Spinal cord (tissue), 10 donors: ENCODE measurements around the gene KIAA1549. TPM values are rescaled to one million over a fixed set of nuclear protein-coding genes. Genes with fewer than 3 reads are reported as not detected.
"Not testable (repeated sequence)": the region's sequence is repeated elsewhere in the genome, so short reads cannot be mapped to it uniquely, and the experiment has no call there.

Experiments used
- DNase-seq, 6 donors: peaks; one replicate each; pipeline versions ENCODE4 v3.0.0 to v3.0.0-alpha.2; 2013 to 2015; ENCODE audit warnings: low spot score in 6 of 6, low read depth in 4 of 6
- H3K27ac ChIP-seq: one replicate; pipeline ENCODE4 v1.5.1; 2013; ENCODE audit warnings: low read depth, low read length, control low read depth
- H3K27me3 ChIP-seq: one replicate; pipeline ENCODE4 v1.6.1; 2013; ENCODE audit warnings: low read length; ENCODE audit not compliant: control insufficient read depth, insufficient read depth
- H3K36me3 ChIP-seq: one replicate; pipeline ENCODE4 v1.6.1; 2013; ENCODE audit warnings: low read length; ENCODE audit not compliant: control insufficient read depth, insufficient read depth
- H3K4me1 ChIP-seq: one replicate; pipeline ENCODE4 v1.6.1; 2013; ENCODE audit warnings: low read length; ENCODE audit not compliant: control insufficient read depth, insufficient read depth
- H3K4me3 ChIP-seq: one replicate; pipeline ENCODE4 v1.5.1; 2013; ENCODE audit warnings: low read depth, low read length, control low read depth
- H3K9me3 ChIP-seq: one replicate; pipeline ENCODE4 v1.6.1; 2013; ENCODE audit warnings: low read length; ENCODE audit not compliant: control insufficient read depth, insufficient read depth
- WGBS: methylation state at CpG from one replicate; pipeline ENCODE4 v1.1.5; 2013; ENCODE audit warnings: missing lambda C conversion rate; ENCODE audit not compliant: insufficient coverage; 5-methylcytosine and 5-hydroxymethylcytosine counted together
- polyA plus RNA-seq, 2 donors: library from polyadenylated mRNA; unstranded; fragments of 120-200 nt; gene quantifications; one replicate each; pipeline ENCODE4 v1.2.1, GENCODE V29; 2013; ENCODE audit not compliant: insufficient read length in 2 of 2
- small RNA-seq: library from RNA; depleted of rRNA; stranded (forward); fragments of <200 nt; gene quantifications from one replicate; pipeline ENCODE3, GENCODE V24; 2014; ENCODE audit warnings: low replicate concordance
- total RNA-seq, 2 donors: library from RNA; depleted of rRNA in 1 of 2; stranded (reverse); fragments of 120-200 nt in 1 of 2; fragments of >200 nt in 1 of 2; gene quantifications; one replicate each; pipeline versions ENCODE4 v1.2.3 to v1.2.4, GENCODE V29; 2013 to 2014
- donor health status: healthy.

KIAA1549 gene
- total and polyA plus RNA-seq, 4 donors, result 11.1 to 27.8 (median 19.0) TPM

GRCh38 chr7:138798836-138799235 lies 182.4 kb downstream of the KIAA1549 start:
- WGBS, result no CpG with 5 or more reads among the region's 5 CpGs
- H3K4me1 ChIP-seq, result no peaks in the 10 kb centered on the region
- no peak overlapping the region for H3K4me3 ChIP-seq
- H3K27ac ChIP-seq, result no peak overlapping the region
- no peaks in the 10 kb centered on the region for H3K27me3 ChIP-seq
- H3K9me3 ChIP-seq, result no peaks in the 10 kb centered on the region
- H3K36me3 ChIP-seq, result no peaks in the 10 kb centered on the region
- no peak for DNase-seq

GRCh38 chr7:138797715-138798320 lies 183.4 kb downstream of the KIAA1549 start, which contains the start of the genes ATP6V0A4 and TMEM213:
Gene ATP6V0A4 (minus strand): TSS chr7:138798196. CDS start chr7:138771247, 26,949 bp downstream.
Gene TMEM213 (plus strand): TSS chr7:138797994. CDS start chr7:138798105, 111 bp downstream.
- no peak within 1 kb of the TSS for H3K27ac ChIP-seq
- no peak within 1 kb of the TSS for H3K4me3 ChIP-seq
- no peaks in the 10 kb centered on the region for H3K27me3 ChIP-seq
- H3K36me3 ChIP-seq, result no peaks in the 10 kb centered on the region
- 9% methylated on average over 6 of the region's 14 CpGs for WGBS
- no peak for DNase-seq
- H3K9me3 ChIP-seq, result no peaks in the 10 kb centered on the region
- no peaks in the 10 kb centered on the region for H3K4me1 ChIP-seq

- not testable (repeated sequence) for H3K27ac ChIP-seq, H3K36me3 ChIP-seq, H3K4me1 ChIP-seq, DNase-seq, H3K9me3 ChIP-seq, H3K27me3 ChIP-seq, H3K4me3 ChIP-seq
- WGBS, result 33% methylated on average over 1 of the region's 4 CpGs
Measured at GRCh38 chr7:138797046-138797445, 184.1 kb downstream of the KIAA1549 start.

GRCh38 chr7:138796038-138796615 lies 185.1 kb downstream of the KIAA1549 start:
- no peak overlapping the region for H3K27ac ChIP-seq
- DNase-seq, result no peak
- H3K36me3 ChIP-seq, result no peaks in the 10 kb centered on the region
- H3K4me3 ChIP-seq, result no peak overlapping the region
- no peaks in the 10 kb centered on the region for H3K27me3 ChIP-seq
- H3K4me1 ChIP-seq, result no peaks in the 10 kb centered on the region
- H3K9me3 ChIP-seq, result no peaks in the 10 kb centered on the region
- 99% methylated on average over 7 of the region's 9 CpGs for whole genome bisulfite sequencing

- Histone ChIP-seq H3K36me3 (no peaks in the 10 kb centered on the region), H3K9me3 (no peaks in the 10 kb centered on the region), H3K4me3 (no peak overlapping the region), H3K27ac (no peak overlapping the region), H3K27me3 (no peaks in the 10 kb centered on the region), H3K4me1 (no peaks in the 10 kb centered on the region)
- DNase-seq, result no peak
- 42% methylated on average over 7 of the region's 10 CpGs for WGBS
Measured at GRCh38 chr7:138785587-138786437, 195.4 kb downstream of the KIAA1549 start.

- H3K9me3 ChIP-seq, result no peaks in the 10 kb centered on the region
- no peaks in the 10 kb centered on the region for H3K36me3 ChIP-seq
- H3K27ac ChIP-seq, result no peak overlapping the region
- H3K4me3 ChIP-seq, result no peak overlapping the region
- no peaks in the 10 kb centered on the region for H3K27me3 ChIP-seq
- WGBS, result 50% methylated on average over 2 of the region's 4 CpGs
- peak in 1 of 6 donors; percentile 18 for DNase-seq
- H3K4me1 ChIP-seq, result no peaks in the 10 kb centered on the region
Measured at GRCh38 chr7:138784692-138785091, 196.5 kb downstream of the KIAA1549 start.

Small RNAs within 50 kb of the gene (small RNA-seq; reads per million reads assigned to genes)
- not detected for gene RNU6-1272P

Other genes with a start within 250 kb of the KIAA1549 start
- not detected for gene TMEM213, start 183.4 kb downstream of the KIAA1549 start, total RNA-seq
- under 1 TPM; 0.77 to 0.87 TPM for gene TMEM213, start 183.4 kb downstream of the KIAA1549 start, polyA plus RNA-seq
- gene ATP6V0A4, start 183.2 kb downstream of the KIAA1549 start, total RNA-seq, result 1 to 10 TPM; 1.3 TPM
- 1 to 10 TPM; 2.5 to 2.6 TPM for gene ATP6V0A4, start 183.2 kb downstream of the KIAA1549 start, polyA plus RNA-seq
- gene ZC3HAV1L, start 54.7 kb upstream of the KIAA1549 start, total RNA-seq, result 10 to 100 TPM; 10.6 to 15.9 TPM
- 10 to 100 TPM in 1 of 2 donors, 1 to 10 TPM in 1; 6.9 to 10.4 TPM for gene ZC3HAV1L, start 54.7 kb upstream of the KIAA1549 start, polyA plus RNA-seq
- gene ZC3HAV1, start 128.3 kb upstream of the KIAA1549 start, total RNA-seq, result 10 to 100 TPM; 23.3 to 25.2 TPM
- gene ZC3HAV1, start 128.3 kb upstream of the KIAA1549 start, polyA plus RNA-seq, result 10 to 100 TPM in 1 of 2 donors, 1 to 10 TPM in 1; 9.5 to 11.6 TPM
- 10 to 100 TPM; 15.0 to 22.2 TPM for gene UBN2, start 249.8 kb upstream of the KIAA1549 start, total RNA-seq
- 10 to 100 TPM; 12.7 to 14.1 TPM for gene UBN2, start 249.8 kb upstream of the KIAA1549 start, polyA plus RNA-seq